Calu3 (cell line): ENCODE data around the gene CLDN6. TPM values are rescaled to one million over a fixed set of nuclear protein-coding genes. Genes with fewer than 3 reads are reported as not detected.

Experiments
- BruUV-seq: library from RNA; stranded (reverse); fragments of 400-500 nt; replicated peaks from 2 replicates; lab custom pipeline; 2021; lab: Mats Ljungman, UMichigan
- CTCF ChIA-PET: fragments of 300-600 bp; sonication (Branson Sonifier 250); formaldehyde crosslinking; loops from one replicate; lab custom pipeline; 2022; ENCODE audit warnings: antibody characterized with exemption; lab: Charles Lee
- DNase-seq: peaks from one replicate; pipeline ENCODE4 v3.0.0; 2022
- H3K27ac Mint-ChIP-seq: one replicate; pipeline ENCODE4 v1.8.0; 2022; ENCODE audit warnings: mixed read lengths; ENCODE audit not compliant: unreplicated experiment
- H3K27me3 Mint-ChIP-seq: one replicate; pipeline ENCODE4 v1.8.0; 2022; ENCODE audit warnings: mixed read lengths; ENCODE audit not compliant: unreplicated experiment
- H3K36me3 Mint-ChIP-seq: one replicate; pipeline ENCODE4 v1.8.0; 2022; ENCODE audit warnings: mild to moderate bottlenecking, moderate library complexity, mixed read lengths; ENCODE audit not compliant: insufficient read depth, unreplicated experiment
- H3K4me1 Mint-ChIP-seq: one replicate; pipeline ENCODE4 v1.8.0; 2022; ENCODE audit warnings: mild to moderate bottlenecking, low read depth, mixed read lengths; ENCODE audit not compliant: unreplicated experiment
- H3K4me3 Mint-ChIP-seq: one replicate; pipeline ENCODE4 v1.8.0; 2022; ENCODE audit warnings: mild to moderate bottlenecking, low read depth, moderate library complexity, mixed read lengths; ENCODE audit not compliant: unreplicated experiment
- H3K9me3 Mint-ChIP-seq: one replicate; pipeline ENCODE4 v1.8.0; 2022; ENCODE audit warnings: low read depth, mixed read lengths; ENCODE audit not compliant: unreplicated experiment
- intact Hi-C: fragments of 100-400 bp; cut with micrococcal nuclease; formaldehyde crosslinking; loops from one replicate; pipeline ENCODE4 v1.10.0; 2022; ENCODE audit not compliant: unreplicated experiment
- total RNA-seq: library from RNA; stranded (reverse); gene quantifications from 2 replicates; pipeline ENCODE4 v1.2.3, GENCODE V29; 2022
- TF ChIP-seq, protein P1 (sequence below): fragments of 200-600 bp; IDR thresholded peaks from one replicate; pipeline ENCODE4 v1.8.0; 2022; ENCODE audit warnings: antibody characterized with exemption; ENCODE audit not compliant: unreplicated experiment

Gene CLDN6
- total RNA-seq, 1 experiment from 2014 or later: 2.1 TPM

GRCh38 chr16:3065069-3065741 is 47.2 kb upstream of the CLDN6 start, which contains the start of gene IL32:
Gene IL32 (plus strand): TSS chr16:3065640. CDS start chr16:3065812, 172 bp downstream.
- Mint-ChIP-seq H3K4me1 (peaks cover 22% of the 10 kb centered on the region), H3K27me3 (no peaks in the 10 kb centered on the region), H3K4me3 (peak within 1 kb of the TSS; percentile 72), H3K9me3 (peaks cover 2% of the 10 kb centered on the region), H3K36me3 (peaks cover 16% of the 10 kb centered on the region), H3K27ac (peak within 1 kb of the TSS; percentile 77)
- CTCF ChIA-PET: interaction anchor here (1.0 to 1.3 kb wide), 3 partner anchors 10 to 34 kb away, joined by 4 read pairs; no protein-coding TSS in a partner anchor
- TF ChIP-seq, protein P1, sequence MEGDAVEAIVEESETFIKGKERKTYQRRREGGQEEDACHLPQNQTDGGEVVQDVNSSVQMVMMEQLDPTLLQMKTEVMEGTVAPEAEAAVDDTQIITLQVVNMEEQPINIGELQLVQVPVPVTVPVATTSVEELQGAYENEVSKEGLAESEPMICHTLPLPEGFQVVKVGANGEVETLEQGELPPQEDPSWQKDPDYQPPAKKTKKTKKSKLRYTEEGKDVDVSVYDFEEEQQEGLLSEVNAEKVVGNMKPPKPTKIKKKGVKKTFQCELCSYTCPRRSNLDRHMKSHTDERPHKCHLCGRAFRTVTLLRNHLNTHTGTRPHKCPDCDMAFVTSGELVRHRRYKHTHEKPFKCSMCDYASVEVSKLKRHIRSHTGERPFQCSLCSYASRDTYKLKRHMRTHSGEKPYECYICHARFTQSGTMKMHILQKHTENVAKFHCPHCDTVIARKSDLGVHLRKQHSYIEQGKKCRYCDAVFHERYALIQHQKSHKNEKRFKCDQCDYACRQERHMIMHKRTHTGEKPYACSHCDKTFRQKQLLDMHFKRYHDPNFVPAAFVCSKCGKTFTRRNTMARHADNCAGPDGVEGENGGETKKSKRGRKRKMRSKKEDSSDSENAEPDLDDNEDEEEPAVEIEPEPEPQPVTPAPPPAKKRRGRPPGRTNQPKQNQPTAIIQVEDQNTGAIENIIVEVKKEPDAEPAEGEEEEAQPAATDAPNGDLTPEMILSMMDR: no peak
- DNase-seq: peak; percentile 80
- no TSS peak for BruUV-seq
- intact Hi-C loops: loop anchor here (2.0 kb wide), 1 partner anchor 42 kb away; no protein-coding TSS in a partner anchor

DNA sequence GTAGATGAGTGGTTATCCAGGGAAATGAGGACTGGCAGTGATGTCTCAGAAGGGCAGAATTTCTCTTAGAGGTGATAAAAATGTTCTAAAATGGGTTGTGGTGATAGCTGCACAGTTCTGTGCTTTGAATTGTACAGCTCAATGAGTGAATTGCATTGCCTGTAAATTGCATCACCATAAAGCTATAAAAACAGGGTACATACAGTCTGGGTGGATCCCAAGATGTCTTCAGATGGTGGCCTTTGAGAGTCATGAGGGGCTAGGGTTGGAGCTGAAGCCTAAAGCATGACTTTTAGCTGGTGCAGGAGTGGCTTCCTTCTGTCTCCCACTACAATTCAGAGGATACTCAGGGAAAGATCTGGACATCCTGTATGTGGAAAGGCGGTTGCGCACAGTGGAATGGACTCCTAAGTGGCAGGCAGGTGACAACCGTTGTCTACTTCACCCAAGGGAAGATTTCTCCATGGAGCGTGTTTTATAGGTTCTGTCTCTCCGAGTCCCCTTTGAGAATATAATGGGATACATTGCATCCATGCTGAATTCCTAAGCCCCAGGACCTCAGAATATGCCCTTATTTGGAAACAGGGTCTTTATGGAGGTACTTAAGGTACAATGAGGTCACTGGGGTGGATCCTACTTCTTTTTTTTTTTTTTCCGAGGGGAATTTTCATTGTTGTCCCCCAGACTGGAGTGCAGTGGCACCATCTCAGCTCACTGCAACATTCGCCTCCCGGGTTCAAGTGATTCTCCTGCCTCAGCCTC is 45.8 kb upstream of the CLDN6 start:
- Mint-ChIP-seq H3K27me3 (no peaks in the 10 kb centered on the region), H3K36me3 (peaks cover 20% of the 10 kb centered on the region), H3K27ac (no peak overlapping the region), H3K9me3 (peaks cover 2% of the 10 kb centered on the region), H3K4me1 (peaks cover 22% of the 10 kb centered on the region), H3K4me3 (no peak overlapping the region)
- TF ChIP-seq, protein P1: no peak
- DNase-seq: no peak
- intact Hi-C loops: loop anchor here (2.0 kb wide), 1 partner anchor 43 kb away; no protein-coding TSS in a partner anchor
- BruUV-seq: no TSS peak
- CTCF ChIA-PET: interaction anchor here (0.7 to 1.1 kb wide), 2 partner anchors 43 to 66 kb away, joined by 3 read pairs; no protein-coding TSS in a partner anchor

DNA sequence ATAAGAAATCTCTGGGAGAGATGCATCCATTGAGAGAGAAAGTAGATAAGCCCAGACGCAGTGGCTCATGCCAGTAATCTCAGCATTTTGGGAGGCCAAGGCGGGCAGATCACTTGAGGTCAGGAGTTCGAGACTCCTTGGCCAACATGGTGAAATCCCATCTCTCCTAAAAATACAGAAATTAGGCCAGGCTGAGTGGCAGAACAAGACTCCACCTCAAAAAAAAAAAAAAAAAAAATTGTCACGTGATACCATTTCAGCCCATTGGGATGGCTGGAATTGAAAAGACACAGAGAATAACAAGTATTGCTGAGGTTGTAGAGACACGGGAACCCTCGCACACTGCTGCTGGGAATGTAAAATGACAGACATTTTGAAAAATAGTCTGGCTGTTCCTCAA is 44.6 kb upstream of the CLDN6 start:
- Mint-ChIP-seq H3K36me3 (peaks cover 27% of the 10 kb centered on the region), H3K27ac (no peak overlapping the region), H3K4me3 (no peak overlapping the region), H3K27me3 (no peaks in the 10 kb centered on the region), H3K9me3 (peaks cover 2% of the 10 kb centered on the region), H3K4me1 (peaks cover 22% of the 10 kb centered on the region)
- CTCF ChIA-PET: interaction anchor here (0.6 to 1.2 kb wide), 2 partner anchors 43 to 69 kb away, joined by 3 to 7 read pairs; no protein-coding TSS in a partner anchor
- no peak for DNase-seq
- no TSS peak for BruUV-seq
- TF ChIP-seq, protein P1: no peak
- intact Hi-C loops: no loop called here

DNA sequence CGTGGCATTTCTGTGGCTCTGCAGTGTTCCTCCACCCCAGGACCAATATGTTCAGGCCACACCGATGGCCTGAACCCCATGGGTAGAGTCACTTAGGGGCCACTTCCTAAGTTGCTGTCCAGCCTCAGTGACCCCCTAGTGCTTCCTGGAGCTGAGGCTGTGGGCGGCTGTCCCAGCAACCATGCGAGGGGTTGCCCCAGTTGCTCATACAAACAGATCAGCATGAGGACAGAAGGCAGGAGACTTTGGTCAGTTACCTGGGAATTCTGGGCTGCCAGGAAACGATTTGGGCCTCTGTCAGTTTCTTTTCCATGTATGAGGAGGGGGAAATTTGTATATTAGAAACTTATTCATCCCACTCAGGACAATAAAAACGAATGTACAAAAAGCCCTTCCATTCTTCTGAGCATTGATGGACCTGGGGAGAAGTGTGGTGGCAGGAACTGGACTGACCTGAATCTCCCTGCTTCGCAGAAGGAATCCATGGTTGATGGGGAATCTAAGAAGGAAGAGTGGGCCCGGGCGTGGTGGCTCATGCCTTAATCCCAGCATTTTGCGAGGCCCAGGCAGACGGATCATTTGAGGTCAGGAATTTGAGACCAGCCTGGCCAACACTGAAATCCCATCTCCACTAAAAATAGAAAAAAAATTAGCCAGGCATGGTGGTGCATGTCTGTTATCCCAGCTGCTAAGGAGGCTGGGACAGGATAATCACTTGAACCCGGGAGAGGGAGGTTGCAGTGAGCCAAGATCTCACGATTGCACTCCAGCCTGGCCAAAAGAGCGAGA is 42.5 kb upstream of the CLDN6 start:
- Mint-ChIP-seq H3K27me3 (no peaks in the 10 kb centered on the region), H3K9me3 (peaks cover 2% of the 10 kb centered on the region), H3K36me3 (peaks cover 16% of the 10 kb centered on the region), H3K4me1 (peaks cover 16% of the 10 kb centered on the region), H3K4me3 (peak overlapping the region; percentile 96), H3K27ac (no peak overlapping the region)
- no peak for DNase-seq
- CTCF ChIA-PET: interaction anchor here (0.6 to 2.2 kb wide), 2 partner anchors 46 to 105 kb away, joined by 4 to 6 read pairs; no protein-coding TSS in a partner anchor
- no TSS peak for BruUV-seq
- intact Hi-C loops: no loop called here
- TF ChIP-seq, protein P1: no peak
